GM21576 (cell line): Measurements from ENCODE around the gene PPHLN1.

Experiments used
- ATAC-seq: cut with Tn5 transposase; IDR thresholded peaks from one replicate; pipeline ENCODE4 v1.9.1; 2021; ENCODE audit warnings: mild to moderate bottlenecking, moderate library complexity; ENCODE audit not compliant: unreplicated experiment

PPHLN1 gene, protein sequence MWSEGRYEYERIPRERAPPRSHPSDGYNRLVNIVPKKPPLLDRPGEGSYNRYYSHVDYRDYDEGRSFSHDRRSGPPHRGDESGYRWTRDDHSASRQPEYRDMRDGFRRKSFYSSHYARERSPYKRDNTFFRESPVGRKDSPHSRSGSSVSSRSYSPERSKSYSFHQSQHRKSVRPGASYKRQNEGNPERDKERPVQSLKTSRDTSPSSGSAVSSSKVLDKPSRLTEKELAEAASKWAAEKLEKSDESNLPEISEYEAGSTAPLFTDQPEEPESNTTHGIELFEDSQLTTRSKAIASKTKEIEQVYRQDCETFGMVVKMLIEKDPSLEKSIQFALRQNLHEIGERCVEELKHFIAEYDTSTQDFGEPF

GRCh38 chr12:42325653-42326474 lies at the start of gene PPHLN1, which contains the start of gene ZCRB1:
TSS of gene PPHLN1 (plus strand) at chr12:42326167. CDS start at chr12:42335903, 9,736 bp downstream.
TSS of gene ZCRB1 (minus strand) at chr12:42326094. CDS start at chr12:42324102, 1,992 bp downstream.
- peak; percentile 91 for ATAC-seq

GRCh38 chr12:42277396-42278127 lies 48.4 kb upstream of the PPHLN1 start:
- no peak for ATAC-seq

DNA sequence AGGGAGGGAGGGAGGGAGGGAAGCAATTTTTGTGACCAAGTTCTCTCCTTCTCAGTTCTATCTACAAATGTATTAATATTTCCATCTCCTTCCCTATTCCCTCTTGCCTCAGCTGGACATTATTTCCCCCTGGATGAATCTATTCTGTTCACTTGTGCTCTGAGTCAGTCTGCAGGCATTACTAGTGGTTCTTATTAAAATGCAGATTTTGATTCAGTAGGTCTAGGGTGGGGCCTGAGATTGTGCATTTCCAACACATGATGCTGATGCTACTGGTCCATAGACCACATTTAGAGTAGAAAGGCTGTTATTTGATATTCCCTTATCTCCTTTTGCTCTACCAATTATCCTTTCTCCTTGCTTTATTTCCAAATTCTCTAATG lies 47.8 kb upstream of the PPHLN1 start:
- ATAC-seq, result no peak

GRCh38 chr12:42281278-42281677 lies 44.7 kb upstream of the PPHLN1 start:
- ATAC-seq, result no peak

DNA sequence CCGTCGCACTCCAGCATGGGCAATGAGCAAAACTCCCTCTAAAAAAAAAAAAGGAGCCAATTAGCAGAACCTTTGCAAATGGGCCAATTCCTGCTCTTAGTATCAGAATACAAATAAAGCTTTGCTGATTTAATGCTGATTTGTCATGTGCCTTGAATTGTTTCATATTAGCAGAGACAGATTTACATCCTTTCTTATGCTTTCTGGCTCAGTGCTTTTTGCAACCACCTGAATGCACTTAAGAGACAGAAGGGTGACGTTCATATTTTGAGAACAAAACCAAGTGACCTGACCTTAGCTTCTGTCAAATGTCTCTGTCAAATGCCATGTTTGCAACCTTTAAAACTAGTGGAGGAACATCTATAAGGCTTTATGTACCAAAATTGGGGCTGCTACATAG lies 44.1 kb upstream of the PPHLN1 start:
- no peak for ATAC-seq

- no peak for ATAC-seq
Measured at GRCh38 chr12:42282294-42282693, 43.7 kb upstream of the PPHLN1 start.

GRCh38 chr12:42283739-42284138 lies 42.2 kb upstream of the PPHLN1 start:
- ATAC-seq, result no peak

DNA sequence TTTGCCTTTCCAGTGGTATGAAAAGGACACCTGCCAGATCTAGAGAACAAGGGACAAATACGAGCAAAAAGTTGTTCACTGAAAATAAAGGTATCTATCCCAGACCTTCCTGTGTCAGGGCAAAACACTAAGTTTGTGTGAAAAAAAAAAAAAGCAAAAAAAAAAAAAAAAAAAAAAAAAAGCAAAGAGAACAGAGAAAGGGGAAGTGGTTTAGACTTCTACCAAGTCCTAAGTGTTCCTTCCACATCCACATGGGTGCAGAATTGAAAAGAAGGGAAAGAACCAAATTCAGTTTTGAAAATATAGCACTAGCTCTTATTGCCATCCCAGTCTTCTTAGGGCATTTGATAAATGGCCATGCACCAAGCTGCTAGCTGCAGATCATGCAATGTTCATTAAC lies 41.8 kb upstream of the PPHLN1 start:
- ATAC-seq, result peak; percentile 55

DNA sequence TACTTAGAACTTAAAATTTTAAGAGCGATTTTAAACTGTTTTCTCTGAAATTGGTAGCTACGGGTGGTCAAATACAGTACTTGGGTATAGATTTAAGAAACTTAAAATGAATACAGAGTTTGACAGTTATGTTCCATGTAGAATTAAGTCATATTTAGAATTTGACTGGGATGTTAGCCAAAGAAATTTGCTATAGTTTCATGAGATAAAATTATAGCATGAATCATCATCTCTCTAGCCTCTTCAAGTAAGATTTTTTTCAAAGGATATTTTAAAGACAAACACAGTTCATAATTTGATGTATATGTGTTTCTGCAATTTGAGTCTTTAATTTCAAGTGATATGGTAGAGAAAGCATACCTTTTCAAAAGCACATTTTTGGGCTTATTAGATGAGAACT lies 41.1 kb upstream of the PPHLN1 start:
- no peak for ATAC-seq

DNA sequence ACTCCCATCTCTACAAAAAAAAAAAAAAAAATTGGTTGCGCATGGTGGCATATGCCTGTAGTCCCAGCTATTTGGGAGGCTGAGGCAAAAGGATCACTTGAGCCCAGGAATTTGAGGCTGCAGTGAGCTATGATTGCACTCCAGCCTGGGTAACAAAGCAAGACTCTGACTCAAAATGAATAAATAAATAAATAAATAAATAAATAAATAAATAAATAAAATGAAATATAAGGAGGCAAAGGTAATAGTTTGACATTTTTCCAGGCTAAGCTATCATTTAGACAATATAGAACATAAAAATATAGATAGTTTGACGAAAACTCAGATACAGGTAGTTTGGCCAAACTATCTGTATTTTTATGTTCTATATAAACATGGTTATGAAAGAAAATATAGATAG lies 40.5 kb upstream of the PPHLN1 start:
- no peak for ATAC-seq

GRCh38 chr12:42286741-42287140 lies 39.2 kb upstream of the PPHLN1 start:
- ATAC-seq, result no peak

DNA sequence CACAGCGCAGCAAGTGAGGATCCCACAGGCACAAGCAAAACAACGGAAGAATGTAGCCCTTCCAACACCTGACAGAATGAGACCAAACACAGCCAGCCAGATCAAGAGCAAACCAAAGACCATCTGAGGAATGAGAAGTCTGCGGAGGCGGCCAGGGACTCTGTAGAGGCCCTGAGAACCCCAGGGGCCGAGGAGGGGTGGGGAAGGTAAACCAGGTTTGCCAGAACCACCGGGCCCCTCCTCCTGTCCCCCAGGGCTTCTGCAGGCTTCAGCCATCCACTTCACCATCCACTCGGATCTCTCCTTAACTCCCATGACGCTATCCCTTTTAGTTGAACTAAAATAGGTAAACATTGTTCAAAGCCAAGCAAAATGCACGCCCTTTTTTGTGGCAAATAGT lies 37.4 kb upstream of the PPHLN1 start:
- ATAC-seq, result no peak

DNA sequence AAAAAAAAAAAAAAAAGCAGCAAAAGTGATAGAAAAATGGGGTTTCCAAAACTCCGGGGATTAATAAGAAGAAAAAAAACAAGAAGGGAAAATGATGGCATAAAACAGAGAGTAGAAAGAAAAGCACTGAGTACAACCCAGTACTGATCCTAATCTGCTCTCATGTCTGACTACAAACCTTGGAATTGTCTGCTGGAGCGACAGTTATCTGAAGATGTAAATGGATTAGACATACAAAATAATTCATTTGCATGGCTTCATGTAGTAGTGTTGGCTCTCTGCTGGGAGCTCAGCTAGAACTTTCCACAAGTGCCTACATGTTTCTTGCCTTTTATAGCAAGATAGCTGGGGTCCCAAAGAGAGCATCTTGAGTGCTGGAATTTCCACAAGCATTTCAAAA lies 34.3 kb upstream of the PPHLN1 start:
- ATAC-seq, result no peak

DNA sequence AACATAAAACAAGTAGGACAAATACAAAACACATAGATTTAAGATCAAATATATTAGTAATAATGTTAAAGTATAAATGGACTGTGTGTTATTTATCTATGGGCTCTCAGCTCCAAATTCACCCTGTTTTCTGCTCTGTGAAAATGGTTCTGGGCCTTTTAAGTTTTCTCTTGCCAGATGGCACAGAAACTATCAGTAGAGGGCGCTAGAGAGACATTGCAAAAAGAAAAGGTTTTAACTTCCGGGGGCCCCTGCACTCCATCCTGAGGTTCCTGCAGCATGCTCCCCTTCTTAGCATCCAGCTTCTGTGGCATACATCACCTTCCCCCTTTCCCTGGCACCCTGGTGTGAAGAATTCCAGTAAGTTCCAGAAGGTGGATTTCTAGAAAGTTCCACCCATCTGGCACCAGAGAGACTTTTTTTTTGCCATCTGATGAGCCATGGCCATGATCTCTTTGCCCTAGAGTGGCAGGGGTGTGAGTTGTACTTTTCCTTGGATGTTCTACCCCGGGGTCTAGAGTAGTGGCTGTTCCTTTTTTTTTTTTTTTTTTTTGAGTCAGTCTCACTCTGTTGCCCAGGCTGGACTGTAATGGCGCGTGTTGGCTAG lies 29.4 kb upstream of the PPHLN1 start:
- ATAC-seq, result no peak

DNA sequence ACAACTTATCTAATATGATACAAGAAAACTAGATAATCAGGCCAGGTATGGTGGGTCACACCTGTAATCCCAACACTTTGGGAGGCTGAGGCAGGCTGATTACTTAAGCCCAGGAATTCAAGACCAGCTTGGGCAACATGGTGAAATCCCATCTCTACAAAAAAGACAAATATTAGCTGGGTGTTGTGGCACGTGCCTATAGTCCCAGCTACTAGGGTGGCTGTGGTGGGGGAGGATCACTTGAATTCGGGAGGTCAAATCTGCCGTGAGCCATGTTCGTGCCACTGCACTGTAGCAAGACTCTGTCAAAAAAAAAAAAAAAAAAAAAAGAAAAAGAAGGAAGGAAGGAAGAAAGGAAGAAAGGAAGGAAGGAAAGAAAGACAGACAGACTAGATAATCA lies 27.1 kb upstream of the PPHLN1 start:
- ATAC-seq, result no peak

DNA sequence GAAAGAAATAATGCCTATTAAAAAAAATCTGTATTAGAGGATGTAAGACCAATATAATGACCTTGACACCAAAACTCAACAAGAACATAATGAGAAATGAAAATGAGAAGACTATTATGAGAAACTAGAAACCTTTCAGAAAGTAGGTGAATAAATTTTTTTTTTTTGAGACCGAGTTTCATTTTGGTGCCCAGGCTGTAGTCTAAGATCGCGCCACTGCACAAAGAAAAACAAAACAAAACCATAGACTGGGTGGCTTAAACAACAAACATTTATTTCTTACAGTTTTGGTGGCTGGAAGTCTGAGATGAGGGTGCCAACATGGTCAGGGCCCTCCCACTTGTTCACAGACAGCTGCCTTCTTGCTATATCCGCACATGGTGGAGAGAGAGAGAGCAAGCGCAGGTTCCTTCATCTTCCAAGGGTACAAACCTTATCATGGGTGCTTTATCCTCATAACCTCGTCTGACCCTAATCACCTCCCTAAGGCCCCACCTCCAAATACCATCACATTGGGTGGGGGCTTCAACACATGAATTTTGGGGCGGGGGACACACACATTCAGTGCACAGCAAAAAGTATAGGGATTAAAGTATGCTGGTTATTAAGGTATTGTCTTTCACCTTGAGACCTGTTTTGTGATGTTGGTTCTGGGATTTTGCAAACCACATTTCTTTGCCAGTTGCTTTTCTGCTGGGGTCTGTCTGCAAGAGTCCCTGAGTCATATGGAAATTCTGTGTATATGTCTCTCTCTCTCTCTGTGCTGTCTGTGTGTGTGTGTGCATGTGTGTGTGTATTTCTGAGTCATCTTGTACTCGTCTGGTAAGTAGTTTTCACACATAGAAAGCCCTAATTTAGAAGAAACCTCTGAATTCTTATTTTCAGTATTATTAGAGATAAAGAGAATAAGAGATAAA lies 26.3 kb upstream of the PPHLN1 start:
- peak; percentile 80 for ATAC-seq

DNA sequence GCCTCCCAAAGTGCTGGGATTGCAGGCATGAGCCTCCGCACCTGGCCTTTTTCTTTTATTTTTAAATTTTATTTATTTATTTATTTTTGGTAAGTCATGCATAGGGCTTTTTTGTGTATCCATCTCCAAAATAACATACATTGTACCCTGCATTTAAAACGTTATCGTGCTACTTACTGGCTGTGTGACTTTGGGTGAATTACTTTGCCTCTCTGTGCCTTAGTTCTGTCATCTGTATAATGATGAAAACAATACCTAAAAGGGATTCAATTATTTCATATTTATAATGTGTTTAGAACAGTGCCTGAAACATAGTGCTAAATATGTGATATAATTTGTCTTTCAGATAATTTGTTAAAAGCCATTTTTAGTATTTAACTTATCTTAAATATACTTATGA lies 19.7 kb upstream of the PPHLN1 start:
- ATAC-seq, result no peak

DNA sequence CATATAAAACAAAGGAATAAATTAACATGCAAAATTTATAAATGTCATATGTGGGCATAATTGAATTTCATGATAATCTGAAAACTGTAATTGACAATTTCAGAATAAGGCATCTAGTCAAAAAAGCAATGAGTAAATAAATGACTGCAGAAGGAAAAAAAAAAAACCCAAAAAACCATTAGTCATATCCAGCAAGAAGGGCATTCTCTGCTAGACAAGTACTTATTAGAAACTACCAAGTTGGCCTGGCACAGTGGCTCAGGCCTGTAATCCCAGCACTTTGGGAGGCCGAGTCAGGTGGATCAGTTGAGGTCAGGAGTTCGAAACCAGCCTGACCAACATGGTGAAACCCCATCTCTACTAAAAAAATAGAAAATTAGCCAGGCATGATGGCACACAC lies 17.6 kb upstream of the PPHLN1 start:
- ATAC-seq, result no peak

DNA sequence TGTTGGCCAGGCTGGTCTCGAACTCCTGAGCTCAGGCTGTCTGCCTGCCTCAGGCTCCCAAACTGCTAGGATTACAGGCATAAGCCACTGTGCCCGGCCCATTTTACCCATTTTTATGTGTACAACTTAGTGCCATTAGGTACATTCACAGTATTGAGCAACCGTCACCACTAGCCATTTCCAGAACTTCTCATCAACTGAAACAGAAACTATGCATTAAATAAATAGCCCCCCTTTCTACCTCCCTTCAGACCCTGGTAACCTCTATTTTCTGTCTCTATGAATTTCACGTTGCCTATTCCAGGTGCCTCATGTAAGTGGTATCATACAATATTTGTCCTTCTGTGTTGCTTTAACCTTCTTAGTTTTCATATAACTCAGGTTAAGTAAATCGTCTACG lies 16.0 kb upstream of the PPHLN1 start:
- no peak for ATAC-seq

GRCh38 chr12:42315108-42315507 lies 10.9 kb upstream of the PPHLN1 start:
- ATAC-seq, result no peak
